H9 (cell line): Measurements from ENCODE around the gene MSRB2. TPM values are rescaled to one million over a fixed set of nuclear protein-coding genes. Genes with fewer than 3 reads are reported as not detected.

Experiments
- DNase-seq: peaks from one replicate; pipeline ENCODE4 v3.0.0-alpha.2; 2017
- H2AFZ ChIP-seq: one replicate; pipeline ENCODE4 v1.6.1; 2013; ENCODE audit warnings: mild to moderate bottlenecking, low read length, control low read depth, moderate library complexity
- H2AK5ac ChIP-seq: 2 replicates; pipeline ENCODE4 v1.6.1; 2013; ENCODE audit warnings: low read length, control low read depth, mixed read lengths; ENCODE audit not compliant: insufficient read length
- H2BK120ac ChIP-seq: one replicate; pipeline ENCODE4 v1.6.1; 2013; ENCODE audit warnings: low read depth, mild to moderate bottlenecking, low read length, control low read depth, inconsistent platforms; ENCODE audit not compliant: poor library complexity, severe bottlenecking
- H2BK12ac ChIP-seq: 2 replicates; pipeline ENCODE4 v1.6.1; 2013; ENCODE audit warnings: low read length, control low read depth, mixed read lengths, low read depth; ENCODE audit not compliant: insufficient read length
- H2BK15ac ChIP-seq: 2 replicates; pipeline ENCODE4 v1.6.1; 2013; ENCODE audit warnings: low read depth, low read length, control low read depth
- H2BK20ac ChIP-seq: one replicate; pipeline ENCODE4 v1.6.1; 2013; ENCODE audit warnings: low read depth, mild to moderate bottlenecking, low read length, control low read depth, inconsistent platforms; ENCODE audit not compliant: poor library complexity, severe bottlenecking
- H2BK5ac ChIP-seq: 2 replicates; pipeline ENCODE4 v1.6.1; 2013; ENCODE audit warnings: low read length, control low read depth, mixed read lengths; ENCODE audit not compliant: insufficient read length
- H3K14ac ChIP-seq: 2 replicates; pipeline ENCODE4 v1.6.1; 2013; ENCODE audit warnings: low read length, control low read depth; ENCODE audit not compliant: insufficient read depth
- H3K18ac ChIP-seq: 2 replicates; pipeline ENCODE4 v1.6.1; 2013; ENCODE audit warnings: low read depth, mild to moderate bottlenecking, mixed read lengths, low read length, control low read depth; ENCODE audit not compliant: insufficient read length
- H3K23ac ChIP-seq: 2 replicates; pipeline ENCODE4 v1.6.1; 2013; ENCODE audit warnings: low read length, control low read depth, mixed read lengths, low read depth; ENCODE audit not compliant: insufficient read length
- H3K23me2 ChIP-seq: 2 replicates; pipeline ENCODE4 v1.6.1; 2013; ENCODE audit warnings: low read depth, mild to moderate bottlenecking, mixed read lengths, low read length, control low read depth; ENCODE audit not compliant: insufficient read length, poor library complexity, severe bottlenecking
- H3K27ac ChIP-seq: 2 replicates; pipeline ENCODE4 v1.5.1; 2013; ENCODE audit warnings: low read length, control low read depth, mixed read lengths, low read depth; ENCODE audit not compliant: insufficient read length
- H3K27me3 ChIP-seq: 2 replicates; pipeline ENCODE4 v1.6.1; 2013; ENCODE audit warnings: low read length, control low read depth, inconsistent platforms; ENCODE audit not compliant: insufficient read depth
- H3K4ac ChIP-seq: 2 replicates; pipeline ENCODE4 v1.6.1; 2013; ENCODE audit warnings: low read depth, mild to moderate bottlenecking, control low read depth, inconsistent platforms, low read length, moderate library complexity
- H3K4me1 ChIP-seq: 2 replicates; pipeline ENCODE4 v1.6.1; 2013; ENCODE audit warnings: low read length, control low read depth, inconsistent platforms; ENCODE audit not compliant: insufficient read depth
- H3K4me2 ChIP-seq: 2 replicates; pipeline ENCODE4 v1.6.1; 2013; ENCODE audit warnings: low read length, control low read depth, mixed read lengths; ENCODE audit not compliant: insufficient read length, insufficient read depth
- H3K56ac ChIP-seq: 2 replicates; pipeline ENCODE4 v1.6.1; 2013; ENCODE audit warnings: low read depth, mild to moderate bottlenecking, mixed read lengths, low read length, control low read depth; ENCODE audit not compliant: insufficient read length
- H3K79me1 ChIP-seq: 2 replicates; pipeline ENCODE4 v1.6.1; 2013; ENCODE audit warnings: low read depth, mild to moderate bottlenecking, moderate library complexity, low read length, control low read depth, inconsistent platforms; ENCODE audit not compliant: insufficient read depth, poor library complexity, severe bottlenecking
- H3K79me2 ChIP-seq: 2 replicates; pipeline ENCODE4 v1.6.1; 2013; ENCODE audit warnings: low read length, control low read depth, inconsistent platforms; ENCODE audit not compliant: insufficient read depth
- H3K9ac ChIP-seq: 2 replicates; pipeline ENCODE4 v1.6.1; 2013; ENCODE audit warnings: low read length, control low read depth, mixed read lengths; ENCODE audit not compliant: insufficient read length; ENCODE audit errors: extremely low read depth
- H3K9me3 ChIP-seq: one replicate; pipeline ENCODE4 v1.6.1; 2013; ENCODE audit warnings: low read depth, low read length, inconsistent platforms; ENCODE audit not compliant: control insufficient read depth
- H3T11ph ChIP-seq: one replicate; pipeline ENCODE4 v1.6.1; 2013; ENCODE audit warnings: mild to moderate bottlenecking, low read length, control low read depth, inconsistent platforms
- H4K20me1 ChIP-seq: one replicate; pipeline ENCODE4 v1.6.1; 2013; ENCODE audit not compliant: control insufficient read depth, insufficient read length, insufficient read depth
- H4K5ac ChIP-seq: 2 replicates; pipeline ENCODE4 v1.6.1; 2013; ENCODE audit warnings: low read depth, mild to moderate bottlenecking, mixed read lengths, low read length, control low read depth; ENCODE audit not compliant: insufficient read length
- H4K8ac ChIP-seq: replicated peaks from 2 replicates; pipeline ENCODE4 v1.6.1; 2013; ENCODE audit warnings: low read length, control low read depth, mixed read lengths, low read depth; ENCODE audit not compliant: insufficient read length
- H4K91ac ChIP-seq: 2 replicates; pipeline ENCODE4 v1.6.1; 2013; ENCODE audit warnings: low read depth, mild to moderate bottlenecking, moderate library complexity, mixed read lengths, low read length, control low read depth; ENCODE audit not compliant: insufficient read length
- H3K27ac Mint-ChIP-seq, 3 experiments: 2 replicates in 2 of 3; 3 replicates in 1 of 3; pipeline ENCODE4 v1.8.0; 2020 to 2021; ENCODE audit warnings: mixed read lengths in 3 of 3, mild to moderate bottlenecking in 1 of 3, moderate library complexity in 1 of 3
- H3K27me3 Mint-ChIP-seq: 2 replicates; pipeline ENCODE4 v1.8.0; 2021; ENCODE audit warnings: low read depth, mild to moderate bottlenecking, moderate library complexity, mixed read lengths
- H3K36me3 Mint-ChIP-seq, 3 experiments: 2 replicates in 2 of 3; 3 replicates in 1 of 3; pipeline ENCODE4 v1.8.0; 2020 to 2021; ENCODE audit warnings: low read depth in 3 of 3, mixed read lengths in 3 of 3; ENCODE audit not compliant: insufficient read depth in 1 of 3
- H3K4me1 Mint-ChIP-seq, 2 experiments: 2 replicates each; pipeline ENCODE4 v1.8.0; 2020; ENCODE audit warnings: mixed read lengths in 2 of 2
- H3K4me3 Mint-ChIP-seq, 2 experiments: 2 replicates in 1 of 2; 3 replicates in 1 of 2; pipeline ENCODE4 v1.8.0; 2020 to 2021; ENCODE audit warnings: mild to moderate bottlenecking in 2 of 2, mixed read lengths in 2 of 2, moderate library complexity in 1 of 2
- H3K9me3 Mint-ChIP-seq, 2 experiments: 2 replicates in 1 of 2; 3 replicates in 1 of 2; pipeline ENCODE4 v1.8.0; 2020; ENCODE audit warnings: mild to moderate bottlenecking in 2 of 2, mixed read lengths in 2 of 2, moderate library complexity in 1 of 2
- CTCF ChIP-seq: fragments of 200-600 bp; sonication (generic); conservative IDR thresholded peaks from 3 replicates; pipeline ENCODE4 v1.8.0; 2021; ENCODE audit warnings: antibody characterized with exemption, mild to moderate bottlenecking
- WGBS: extraction: QIAGEN DNeasy Blood & Tissue Kit; methylation state at CpG from one replicate; pipeline ENCODE4 v1.1.7; 2013; ENCODE audit warnings: missing lambda C conversion rate, low lambda C conversion rate, mixed read lengths; ENCODE audit not compliant: insufficient read length; ENCODE audit errors: extremely low coverage; 5-methylcytosine and 5-hydroxymethylcytosine counted together
- total RNA-seq: library from RNA; stranded (reverse); gene quantifications from 2 replicates; pipeline ENCODE4 v1.2.1, GENCODE V29; 2021

Gene MSRB2
- total RNA-seq, 1 experiment from 2014 or later = 18.0 TPM

- H3K79me2 ChIP-seq = no peaks in the 10 kb centered on the region
- no CpG with 5 or more reads among the region's 3 CpGs for WGBS
- no peak overlapping the region for H3K27ac Mint-ChIP-seq
Observed at GRCh38 chr10:23058366-23058765, 37.0 kb upstream of the MSRB2 start.

More at GRCh38 chr10:23058366-23058765, 37.0 kb upstream of the MSRB2 start:
- Histone ChIP-seq H2AK5ac (no peak overlapping the region), H4K91ac (no peak overlapping the region), H3K23me2 (no peaks in the 10 kb centered on the region), H3K14ac (no peak overlapping the region), H2BK12ac (no peak overlapping the region), H3K27me3 (no peaks in the 10 kb centered on the region), H2BK20ac (no peak overlapping the region), H3K27ac (no peak overlapping the region), H2BK120ac (no peak overlapping the region), H3K9ac (no peak overlapping the region), H3K56ac (no peak overlapping the region), H4K8ac (no peak overlapping the region), H4K5ac (no peak overlapping the region), H3K9me3 (no peaks in the 10 kb centered on the region), H3K4me1 (peaks cover 15% of the 10 kb centered on the region; the same call in 1 of the 2 replicates), H4K20me1 (no peaks in the 10 kb centered on the region), H3K4me2 (no peak overlapping the region), H3K18ac (no peak overlapping the region), H2BK5ac (no peak overlapping the region), H3T11ph (no peak overlapping the region), H3K23ac (no peak overlapping the region), H3K4ac (no peak overlapping the region), H2BK15ac (no peak overlapping the region), H2AFZ (no peak overlapping the region), H3K79me1 (no peaks in the 10 kb centered on the region)
- H3K36me3 Mint-ChIP-seq = peaks cover 0 to 10% (median 3%) of the 10 kb centered on the region in 3 experiments; a peak in 3 of 7 replicates
- peaks cover 4 to 12% of the 10 kb centered on the region in 2 experiments; a peak in 3 of 5 replicates for H3K9me3 Mint-ChIP-seq
- H3K4me1 Mint-ChIP-seq = peaks cover 62% of the 10 kb centered on the region in 2 experiments
- no peak overlapping the region for H3K4me3 Mint-ChIP-seq
- no peak for DNase-seq
- no peak for TF ChIP-seq CTCF
- H3K27me3 Mint-ChIP-seq = no peaks in the 10 kb centered on the region; the same call in 1 of the 2 replicates
